VCaP (cell line): ENCODE results near the gene DOCK7.
A peak's percentile ranks its signal among the peaks of the same experiment; 100 is the strongest.

Experiments
- H3K27ac ChIP-seq: fragments of 450-650 bp; 2 replicates; pipeline ENCODE4 v1.5.1; 2017
- TF ChIP-seq, protein P1 (sequence below): fragments of 450-650 bp; conservative IDR thresholded peaks from 2 replicates; pipeline ENCODE4 v1.5.1; 2017; ENCODE audit warnings: mild to moderate bottlenecking, moderate library complexity

DOCK7 gene

DNA sequence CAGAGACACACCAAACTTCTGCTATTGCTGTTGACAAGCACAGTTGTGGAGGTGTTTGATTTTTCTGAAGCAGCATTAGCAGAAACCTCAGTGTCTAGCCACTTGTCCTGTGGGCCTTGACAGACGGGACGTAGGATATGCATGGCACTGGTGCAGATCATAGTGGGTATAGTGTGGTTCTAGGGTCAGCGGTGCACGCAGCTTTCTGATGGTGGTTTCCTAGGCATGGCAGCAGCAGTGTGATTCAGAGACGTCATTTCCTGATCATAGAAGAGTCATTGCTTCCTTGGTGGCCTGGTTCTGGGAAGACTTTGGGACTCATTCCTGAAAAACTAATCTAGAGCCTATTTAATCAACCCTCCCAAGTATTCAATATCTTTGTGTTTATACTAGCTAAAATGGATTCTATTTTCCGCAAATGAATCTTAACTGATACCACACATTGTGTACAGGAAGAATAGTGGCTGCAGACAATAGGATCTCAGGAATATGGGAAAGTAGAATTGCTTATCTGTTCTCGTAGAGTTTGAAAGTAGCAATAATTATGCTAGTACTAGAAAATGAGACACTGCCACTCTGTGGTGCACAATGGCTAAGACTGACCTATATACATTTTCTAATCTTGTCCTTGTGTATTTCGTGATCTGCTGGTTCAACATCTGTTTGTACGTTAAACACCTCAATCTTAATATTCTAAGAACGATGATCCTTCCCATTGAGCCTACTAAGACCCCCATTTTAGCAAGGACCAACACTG, 254.1 kb downstream of the DOCK7 start:
- no peak overlapping the region for H3K27ac ChIP-seq
- TF ChIP-seq, protein P1, sequence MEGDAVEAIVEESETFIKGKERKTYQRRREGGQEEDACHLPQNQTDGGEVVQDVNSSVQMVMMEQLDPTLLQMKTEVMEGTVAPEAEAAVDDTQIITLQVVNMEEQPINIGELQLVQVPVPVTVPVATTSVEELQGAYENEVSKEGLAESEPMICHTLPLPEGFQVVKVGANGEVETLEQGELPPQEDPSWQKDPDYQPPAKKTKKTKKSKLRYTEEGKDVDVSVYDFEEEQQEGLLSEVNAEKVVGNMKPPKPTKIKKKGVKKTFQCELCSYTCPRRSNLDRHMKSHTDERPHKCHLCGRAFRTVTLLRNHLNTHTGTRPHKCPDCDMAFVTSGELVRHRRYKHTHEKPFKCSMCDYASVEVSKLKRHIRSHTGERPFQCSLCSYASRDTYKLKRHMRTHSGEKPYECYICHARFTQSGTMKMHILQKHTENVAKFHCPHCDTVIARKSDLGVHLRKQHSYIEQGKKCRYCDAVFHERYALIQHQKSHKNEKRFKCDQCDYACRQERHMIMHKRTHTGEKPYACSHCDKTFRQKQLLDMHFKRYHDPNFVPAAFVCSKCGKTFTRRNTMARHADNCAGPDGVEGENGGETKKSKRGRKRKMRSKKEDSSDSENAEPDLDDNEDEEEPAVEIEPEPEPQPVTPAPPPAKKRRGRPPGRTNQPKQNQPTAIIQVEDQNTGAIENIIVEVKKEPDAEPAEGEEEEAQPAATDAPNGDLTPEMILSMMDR: 0 out of 2 replicates have a peak, but pooled peaks have one; percentile 15

DNA sequence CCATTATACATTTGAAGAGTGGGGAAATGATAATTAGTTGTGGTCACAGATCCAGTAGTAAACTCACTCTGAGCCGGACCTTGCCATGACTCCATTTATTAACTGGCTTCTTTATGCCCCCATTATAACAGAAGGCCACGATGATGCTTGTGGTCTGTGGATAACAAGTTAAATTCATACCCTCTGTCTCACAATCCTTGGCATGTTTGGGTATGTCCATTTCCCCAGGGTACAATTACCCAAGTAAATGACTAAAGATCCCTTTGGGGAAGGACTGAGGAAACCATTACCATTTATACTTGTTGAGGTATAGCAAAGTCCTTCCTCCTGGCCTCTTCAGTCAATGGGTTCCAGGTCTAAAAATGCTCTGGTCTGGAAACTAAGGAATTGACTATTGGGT, 258.6 kb downstream of the DOCK7 start:
- H3K27ac ChIP-seq: no peak overlapping the region
- TF ChIP-seq, protein P1: no peak

DNA sequence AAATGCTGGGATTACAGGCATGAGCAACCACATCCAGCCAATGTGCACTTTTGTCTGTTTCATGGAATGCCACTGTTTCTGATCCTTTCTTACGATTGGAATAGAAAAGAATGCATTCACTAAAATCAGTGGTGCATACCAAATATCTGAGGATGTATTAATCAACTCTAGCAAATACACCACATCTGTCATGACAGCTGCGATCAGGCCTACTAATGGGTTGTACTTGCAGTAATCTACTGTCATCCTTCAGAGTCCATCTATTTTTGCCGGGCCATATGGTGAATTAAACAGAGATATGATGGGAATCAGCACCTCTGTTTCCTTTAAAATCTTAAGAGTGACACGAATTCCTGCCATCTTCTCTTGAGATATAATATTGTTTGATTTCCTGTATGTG, 259.8 kb downstream of the DOCK7 start:
- TF ChIP-seq, protein P1: no peak
- no peak overlapping the region for H3K27ac ChIP-seq

DNA sequence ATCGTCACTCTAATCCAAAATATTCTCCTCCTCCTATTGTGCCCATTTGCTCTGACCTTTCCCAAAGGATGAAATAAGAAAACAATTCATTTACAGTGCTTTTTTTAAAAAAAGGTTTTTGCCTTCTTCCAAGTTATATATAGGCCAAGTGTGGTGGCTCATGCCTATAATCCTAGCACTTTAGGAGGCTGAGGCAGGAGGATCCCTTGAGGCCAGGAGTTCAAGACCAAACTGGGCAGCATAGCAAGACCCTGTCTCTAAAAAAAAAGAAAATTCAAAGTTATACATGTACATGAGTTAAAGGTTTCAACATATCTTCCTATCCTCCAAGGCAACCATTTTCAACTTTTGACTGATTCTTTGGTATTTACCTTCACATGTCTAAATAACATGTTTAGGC, 261.4 kb downstream of the DOCK7 start:
- no peak overlapping the region for H3K27ac ChIP-seq
- TF ChIP-seq, protein P1: no peak

DNA sequence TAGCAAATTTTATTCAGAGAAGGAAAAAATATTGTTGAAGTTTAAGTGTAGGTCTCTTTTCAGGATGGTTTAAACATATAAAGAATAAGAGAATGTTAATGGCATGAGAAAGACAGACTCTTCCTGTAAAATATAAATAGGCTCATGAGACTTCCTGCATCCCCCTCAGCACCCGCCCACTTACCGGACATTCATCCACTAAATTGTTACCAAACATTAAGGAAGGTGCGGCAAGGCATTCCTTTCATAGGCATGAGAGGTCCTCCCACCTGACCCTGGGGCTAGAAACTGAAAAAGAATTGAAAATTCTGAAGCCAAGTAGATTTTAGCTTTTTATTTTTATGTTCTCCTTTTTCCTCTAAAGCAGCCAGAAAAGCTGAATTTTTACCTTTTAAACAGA, 261.9 kb downstream of the DOCK7 start:
- H3K27ac ChIP-seq: no peak overlapping the region

DNA sequence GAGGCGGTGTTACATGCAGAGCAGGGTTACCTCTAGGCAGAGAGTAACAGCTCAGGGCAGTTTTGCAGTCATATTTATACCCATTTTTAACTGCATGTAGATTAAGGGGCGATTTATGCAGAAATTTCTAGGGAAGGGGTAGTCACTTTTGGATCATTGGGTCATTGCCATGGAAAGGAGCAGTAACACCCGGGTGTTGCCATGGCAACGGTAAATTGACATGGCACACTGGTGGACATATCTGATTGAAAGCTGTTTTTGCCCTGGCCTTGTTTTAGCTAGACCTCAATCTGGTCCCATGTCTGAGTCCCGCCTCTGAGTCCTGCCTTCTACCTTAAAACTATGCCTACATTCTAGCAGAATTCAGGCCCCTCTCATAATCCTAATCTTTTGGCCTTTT, 263.1 kb downstream of the DOCK7 start:
- H3K27ac ChIP-seq: no peak overlapping the region

More for the DNA sequence above, 261.9 kb downstream of the DOCK7 start:
- TF ChIP-seq, protein P1: no peak

DNA sequence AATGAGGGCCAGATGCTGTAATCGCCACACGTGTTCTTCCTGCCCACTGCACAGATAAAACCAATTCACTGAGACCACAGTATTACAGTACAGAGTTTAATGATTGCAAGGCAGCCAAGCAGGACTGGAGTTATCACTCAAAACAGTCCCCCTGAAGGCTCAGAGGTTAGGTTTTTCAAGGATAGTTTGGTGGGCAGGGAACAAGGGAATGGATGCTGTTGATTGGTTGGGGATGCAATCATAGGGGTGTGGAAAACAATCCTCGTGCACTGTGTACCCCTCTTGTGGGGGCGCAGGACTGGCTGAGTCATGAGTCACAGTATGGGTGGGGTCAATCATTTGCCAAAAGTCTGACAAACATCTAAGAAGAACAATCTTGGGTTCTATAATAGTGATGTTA, 263.8 kb downstream of the DOCK7 start:
- no peak overlapping the region for H3K27ac ChIP-seq
- TF ChIP-seq, protein P1: no peak

More for the DNA sequence above, 263.1 kb downstream of the DOCK7 start:
- TF ChIP-seq, protein P1: no peak
